K562 (cell line): ENCODE results near the gene ZNRF1. TPM values are rescaled to one million over a fixed set of nuclear protein-coding genes. Genes with fewer than 3 reads are reported as not detected.

ENCODE experiments used
- ATAC-seq: fragments of 200-7000 bp; cut with Tn5 transposase; 3 replicates; pipeline ENCODE4 v1.9.1; 2020; ENCODE audit warnings: moderate library complexity
- BruUV-seq: library from RNA; stranded (reverse); fragments of 400-500 nt; replicated peaks from 2 replicates; lab custom pipeline; 2021; lab: Mats Ljungman, UMichigan
- CTCF ChIA-PET: fragments of 300-600 bp; formaldehyde crosslinking; extraction: SDS; loops from one replicate; lab custom pipeline; 2021; ENCODE audit warnings: low intra/inter-chr PET ratio; lab: Yijun Ruan, JAX
- POLR2A ChIA-PET: fragments of 300-600, 350-650 bp; sonication (Branson Sonifier 250); formaldehyde crosslinking; extraction: SDS; loops from one replicate; lab custom pipeline; 2021; ENCODE audit warnings: antibody characterized with exemption, inconsistent platforms; lab: Yijun Ruan, JAX
- DNase-seq, 4 experiments: peaks; one replicate each; pipeline versions ENCODE4 v3.0.0 to v3.0.0-alpha.2; 2011 to 2018; ENCODE audit warnings: low spot score in 3 of 4, mixed read lengths in 3 of 4; ENCODE audit errors: extremely low read depth in 1 of 4
- FAIRE-seq: peaks from 2 replicates; lab custom pipeline; 2011; peaks lifted over from hg19 to GRCh38; lab: Jason Lieb, UNC
- H2AFZ ChIP-seq: 2 replicates; pipeline ENCODE4 v1.6.0; 2011; ENCODE audit warnings: low read depth, low read length, control low read depth, inconsistent platforms
- H3K27ac ChIP-seq: fragments of 200-600 bp; 3 replicates; pipeline ENCODE4 v1.8.0; 2011; ENCODE audit warnings: low read depth, mild to moderate bottlenecking, control low read depth, inconsistent platforms, low read length, moderate library complexity, mixed read lengths; ENCODE audit errors: extremely low read depth
- H3K27me3 ChIP-seq, 2 experiments: fragments of 300-600 bp in 1 of 2; 2 replicates in 1 of 2; 3 replicates in 1 of 2; pipeline versions ENCODE4 v1.6.0 to v1.8.0; 2011; ENCODE audit warnings: inconsistent platforms in 2 of 2, low read length in 2 of 2, mild to moderate bottlenecking in 1 of 2, mixed read lengths in 1 of 2, moderate library complexity in 1 of 2; ENCODE audit not compliant: control insufficient read depth in 2 of 2, insufficient read depth in 2 of 2
- H3K36me3 ChIP-seq: fragments of 300-600 bp; 3 replicates; pipeline ENCODE4 v1.8.0; 2011; ENCODE audit warnings: mild to moderate bottlenecking, low read length, inconsistent platforms; ENCODE audit not compliant: control insufficient read depth, insufficient read depth
- H3K4me1 ChIP-seq, 2 experiments: fragments of 200-600 bp in 1 of 2; replicated peaks in 1 of 2; 2 replicates in 1 of 2; 3 replicates in 1 of 2; pipeline versions ENCODE4 v1.5.1 to v1.8.0; 2011; ENCODE audit warnings: inconsistent platforms in 2 of 2, low read length in 2 of 2, mild to moderate bottlenecking in 1 of 2, mixed read lengths in 1 of 2, moderate library complexity in 1 of 2; ENCODE audit not compliant: control insufficient read depth in 2 of 2, insufficient read depth in 2 of 2
- H3K4me2 ChIP-seq: 2 replicates; pipeline ENCODE4 v1.6.1; 2011; ENCODE audit warnings: low read length, control low read depth, inconsistent platforms, mixed read lengths; ENCODE audit not compliant: insufficient read depth
- H3K4me3 ChIP-seq: fragments of 200-600 bp; sonication (generic), shearing (Covaris generic); 2 replicates; pipeline ENCODE4 v1.5.1; 2016; ENCODE audit warnings: control low read depth, inconsistent platforms
- H3K79me2 ChIP-seq: fragments of 200-600 bp; 3 replicates; pipeline ENCODE4 v1.8.0; 2011; ENCODE audit warnings: low read length, inconsistent platforms; ENCODE audit not compliant: control insufficient read depth, insufficient read depth
- H3K9ac ChIP-seq, 2 experiments: 2 replicates each; pipeline versions ENCODE4 v1.6.0 to v1.6.1; 2011; ENCODE audit warnings: low read depth in 2 of 2, low read length in 2 of 2, control low read depth in 1 of 2, inconsistent platforms in 1 of 2, mild to moderate bottlenecking in 1 of 2, mixed read lengths in 1 of 2; ENCODE audit not compliant: insufficient read depth in 1 of 2
- H3K9me1 ChIP-seq: one replicate; pipeline ENCODE4 v1.6.0; 2011; ENCODE audit warnings: inconsistent platforms, mild to moderate bottlenecking, low read length, moderate library complexity; ENCODE audit not compliant: control insufficient read depth, insufficient read depth
- H3K9me3 ChIP-seq: replicated peaks from 2 replicates; pipeline ENCODE4 v1.5.1; 2011; ENCODE audit warnings: low read depth, low read length, inconsistent platforms; ENCODE audit not compliant: control insufficient read depth, insufficient read depth
- H4K20me1 ChIP-seq: replicated peaks from 2 replicates; pipeline ENCODE4 v1.6.1; 2011; ENCODE audit warnings: low read length, inconsistent platforms, mixed read lengths; ENCODE audit not compliant: control insufficient read depth, insufficient read depth
- GABPB2 ChIP-seq: fragments of 250-450 bp; sonication (Bioruptor Pico); conservative IDR thresholded peaks from 2 replicates; pipeline ENCODE4 v1.5.1; 2021; ENCODE audit warnings: mild to moderate bottlenecking
- PRDM10 ChIP-seq: fragments of 450-650 bp; IDR thresholded peaks from 2 replicates; pipeline ENCODE4 v1.6.1; 2018; ENCODE audit not compliant: partially characterized antibody
- REST ChIP-seq, 2 experiments: fragments of 450-650 bp; formaldehyde crosslinking in 1 of 2; IDR thresholded peaks; 2 replicates each; pipeline versions ENCODE4 v1.4.0 to v1.6.1; 2014 to 2020; ENCODE audit warnings: mild to moderate bottlenecking in 2 of 2, borderline replicate concordance in 1 of 2, low read depth in 1 of 2
- SETDB1 ChIP-seq: IDR thresholded peaks from one replicate; pipeline ENCODE4 v1.6.1; 2012; ENCODE audit warnings: low read length, control low read depth, inconsistent platforms
- ZBTB43 ChIP-seq: sonication (generic); formaldehyde crosslinking; IDR thresholded peaks from 2 replicates; pipeline ENCODE4 v1.8.0; 2023; ENCODE audit warnings: mild to moderate bottlenecking, missing genetic modification reagents
- ZNF445 ChIP-seq: fragments of 250-450 bp; sonication (Bioruptor Pico); IDR thresholded peaks from 2 replicates; pipeline ENCODE4 v1.4.0; 2020; ENCODE audit warnings: low read depth, mild to moderate bottlenecking, moderate library complexity
- ZNF707 ChIP-seq: fragments of 250-450 bp; sonication (Bioruptor Pico); conservative IDR thresholded peaks from 2 replicates; pipeline ENCODE4 v1.8.0; 2022; ENCODE audit warnings: inconsistent platforms, mild to moderate bottlenecking, moderate library complexity
- WGBS: fragments of 100-300 bp; shearing (Covaris generic); methylation state at CpG from one replicate; pipeline ENCODE4 v1.1.6; 2016; ENCODE audit warnings: low coverage, mixed read lengths; ENCODE audit not compliant: insufficient coverage; ENCODE audit errors: missing lambda C conversion rate; 5-methylcytosine and 5-hydroxymethylcytosine counted together
- in situ Hi-C: fragments of 300-500 bp; cut with MboI; formaldehyde crosslinking; loops from 4 replicates; pipeline ENCODE4 v1.15.0; 2018; ENCODE audit warnings: inconsistent platforms, mixed read lengths
- intact Hi-C: fragments of 100-400 bp; cut with micrococcal nuclease; formaldehyde crosslinking; loops from 2 replicates; pipeline ENCODE4 v1.14.2; 2022
- polyA plus RNA-seq, 8 experiments: library from polyadenylated mRNA; depleted of rRNA in 4 of 8; stranded (reverse) in 5 of 8; unstranded in 3 of 8; fragments of >200 nt; fragmentation: Nextera tagmentation in 2 of 8; fragmentation: Illumina TruSeq in 1 of 8; extraction: Ambion mirVana in 2 of 8; extraction: Trizol in 1 of 8; gene quantifications; 2 replicates each; pipeline versions ENCODE4 v1.2.1 to v1.2.3, GENCODE V29; 2011 to 2014; ENCODE audit warnings: inconsistent platforms in 1 of 8, missing spikeins in 1 of 8
- total RNA-seq, 7 experiments: library from RNA; depleted of rRNA in 6 of 7; stranded (reverse); fragments of >200 nt in 6 of 7; fragmentation: Illumina TruSeq in 2 of 7; extraction: Trizol in 2 of 7; gene quantifications; 2 replicates each; pipeline versions ENCODE4 v1.2.1 to v1.2.3, GENCODE V29; 2011 to 2021; ENCODE audit warnings: low replicate concordance in 1 of 7

ZNRF1 gene
- total and polyA plus RNA-seq, 9 of the 15 experiments (the other 6 are each of a cell fraction or from before 2014, with no cell fraction given): 9.5 to 37.7 (median 20.0) TPM

GRCh38 chr16:75024182-75024581 is 25.4 kb downstream of the ZNRF1 start:
- Histone ChIP-seq H3K79me2 (peaks cover 83% of the 10 kb centered on the region), H3K9me3 (peaks cover 5% of the 10 kb centered on the region; the same call in 1 of the 2 replicates), H3K9ac (0 out of 4 replicates have a peak overlapping the region, but pooled peaks of 1 of the 2 experiments have one; percentile 3), H3K4me1 (peaks cover 9 to 45% of the 10 kb centered on the region in 2 experiments; a peak in 4 of 5 replicates), H3K4me2 (peak overlapping the region; percentile 9), H3K27me3 (no peaks in the 10 kb centered on the region), H4K20me1 (no peaks in the 10 kb centered on the region), H3K9me1 (no peaks in the 10 kb centered on the region), H3K27ac (peak overlapping the region; percentile 50; the same call in 1 of the 3 replicates), H2AFZ (0 out of 2 replicates have a peak overlapping the region, but pooled peaks have one; percentile 5), H3K36me3 (no peaks in the 10 kb centered on the region; the same call in 2 of the 3 replicates), H3K4me3 (no peak overlapping the region)
- ATAC-seq (no peak), FAIRE-seq (no peak), DNase-seq (no peak)
- in situ Hi-C loops (no loop called here), intact Hi-C loops (no loop called here)
- CTCF ChIA-PET: no interaction called here
- BruUV-seq: no TSS peak
- 63% methylated on average over 3 of the region's 3 CpGs for WGBS
- POLR2A ChIA-PET: interaction anchor here (2.1 kb wide), 1 partner anchor 9 kb away, joined by 6 read pairs; no protein-coding TSS in a partner anchor
- TF ChIP-seq ZNF445 (CRISPR knock-in tag) (no peak), ZNF707 (CRISPR knock-in tag) (no peak), PRDM10 (no peak), SETDB1 (no peak), ZBTB43 (no peak), GABPB2 (CRISPR knock-in tag) (no peak), REST (IDR thresholded peaks at IDR 0.05; ENCODE audit: borderline replicate concordance) (no peak), REST (CRISPR knock-in tag; IDR thresholded peaks at IDR 0.05; ENCODE audit: low read depth) (no peak)
